ENCODE measurements around the gene ARMH3. TPM values are rescaled to one million over a fixed set of nuclear protein-coding genes. Genes with fewer than 3 reads are reported as not detected.

ARMH3 gene
- total and polyA plus RNA-seq, 4 donors = 14.7 to 23.7 (median 20.6) TPM

DNA sequence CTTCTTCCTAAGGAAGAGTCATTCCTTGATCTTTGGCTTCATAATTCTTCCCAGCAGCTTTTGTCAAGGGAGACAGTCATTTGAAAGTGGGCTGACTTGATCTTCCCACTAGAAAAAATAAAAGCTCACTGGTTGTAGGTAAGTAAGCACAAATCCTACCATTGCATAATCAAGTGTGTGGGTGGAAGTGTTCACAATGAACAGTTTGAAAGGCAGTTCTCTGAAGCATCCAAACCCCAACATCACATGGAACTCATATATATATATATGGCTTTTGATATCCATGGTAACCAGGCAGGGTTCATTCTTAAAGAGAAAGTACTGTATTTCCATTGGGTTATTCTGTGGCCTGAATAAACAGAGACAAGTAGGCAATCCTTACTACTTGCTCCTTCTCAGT, 51.6 kb downstream of the ARMH3 start:
- no peak for ATAC-seq (ENCODE audit: insufficient read depth, low FRiP score)

DNA sequence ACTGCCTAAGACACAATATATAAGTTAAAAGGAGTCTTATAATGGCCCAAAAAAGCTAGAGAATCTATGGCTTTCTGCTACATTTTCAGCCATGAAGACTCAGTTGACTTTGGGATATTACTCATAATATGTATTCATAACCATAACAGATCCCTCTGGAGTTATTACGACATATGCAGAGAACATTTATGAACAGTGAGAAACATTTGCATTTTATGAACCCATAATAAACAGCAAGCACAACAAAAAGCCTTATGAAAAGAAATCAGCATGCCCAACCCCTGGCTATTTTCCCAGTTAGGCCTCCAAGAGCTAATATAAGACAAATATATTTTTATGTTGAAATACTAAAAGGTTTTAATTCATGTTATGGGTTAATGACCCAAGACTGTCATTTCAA, 52.4 kb downstream of the ARMH3 start:
- no peak overlapping the region for H3K27ac ChIP-seq (ENCODE audit: low read depth in 1 of 2, low read length in 1 of 2)
- TF ChIP-seq CTCF (IDR thresholded peaks at IDR 0.05; ENCODE audit: control extremely low read depth, extremely low read depth) = no peak
- peak in 1 of 3 donors; percentile 35 for DNase-seq
- no peaks in the 10 kb centered on the region for H3K9me3 ChIP-seq (ENCODE audit: control insufficient read depth in 4 of 4, insufficient read depth in 3 of 4, low read length in 3 of 4)
- ATAC-seq (ENCODE audit: insufficient read depth, low FRiP score) = no peak
- peaks cover 0 to 4% (median 0%) of the 10 kb centered on the region in 5 donors for H3K4me1 ChIP-seq (ENCODE audit: control insufficient read depth in 5 of 5, insufficient read depth in 5 of 5, low read length in 5 of 5)
- H3K27me3 ChIP-seq (ENCODE audit: control insufficient read depth in 3 of 3, insufficient read depth in 3 of 3, low read length in 2 of 3) = no peaks in the 10 kb centered on the region
- WGBS, 2 donors = 74 to 87% methylated on average over 1 of the region's 1 CpG
- H3K9ac ChIP-seq (ENCODE audit: insufficient read depth in 1 of 2, low read length in 2 of 2) = no peak overlapping the region
- H3K4me3 ChIP-seq = no peak overlapping the region
- H3K36me3 ChIP-seq (ENCODE audit: control insufficient read depth in 4 of 4, insufficient read depth in 4 of 4, low read length in 4 of 4) = peaks cover 9 to 15% (median 10%) of the 10 kb centered on the region in 4 donors

More for the DNA sequence above, 51.6 kb downstream of the ARMH3 start:
- Histone ChIP-seq H3K4me3 (no peak overlapping the region), H3K36me3 (ENCODE audit: control insufficient read depth in 4 of 4, insufficient read depth in 4 of 4, low read length in 4 of 4) (peaks cover 9 to 18% (median 14%) of the 10 kb centered on the region in 4 donors), H3K27ac (ENCODE audit: low read depth in 1 of 2, low read length in 1 of 2) (no peak overlapping the region), H3K9me3 (ENCODE audit: control insufficient read depth in 4 of 4, insufficient read depth in 3 of 4, low read length in 3 of 4) (no peaks in the 10 kb centered on the region), H3K9ac (ENCODE audit: insufficient read depth in 1 of 2, low read length in 2 of 2) (no peak overlapping the region), H3K4me1 (ENCODE audit: control insufficient read depth in 5 of 5, insufficient read depth in 5 of 5, low read length in 5 of 5) (peaks cover 0 to 3% (median 0%) of the 10 kb centered on the region in 5 donors), H3K27me3 (ENCODE audit: control insufficient read depth in 3 of 3, insufficient read depth in 3 of 3, low read length in 2 of 3) (no peaks in the 10 kb centered on the region)
- no peak for DNase-seq
- no peak for TF ChIP-seq CTCF (IDR thresholded peaks at IDR 0.05; ENCODE audit: control extremely low read depth, extremely low read depth)

GRCh38 chr10:102001435-102002068, 54.4 kb downstream of the ARMH3 start:
- peaks cover 8 to 17% (median 11%) of the 10 kb centered on the region in 4 donors for H3K36me3 ChIP-seq (ENCODE audit: control insufficient read depth in 4 of 4, insufficient read depth in 4 of 4, low read length in 4 of 4)
- H3K27ac ChIP-seq (ENCODE audit: low read depth in 1 of 2, low read length in 1 of 2) = no peak overlapping the region
- peaks cover 0 to 12% (median 0%) of the 10 kb centered on the region in 5 donors for H3K4me1 ChIP-seq (ENCODE audit: control insufficient read depth in 5 of 5, insufficient read depth in 5 of 5, low read length in 5 of 5)
- H3K9me3 ChIP-seq (ENCODE audit: control insufficient read depth in 4 of 4, insufficient read depth in 3 of 4, low read length in 3 of 4) = no peaks in the 10 kb centered on the region
- TF ChIP-seq CTCF (IDR thresholded peaks at IDR 0.05; ENCODE audit: control extremely low read depth, extremely low read depth) = no peak
- H3K9ac ChIP-seq (ENCODE audit: insufficient read depth in 1 of 2, low read length in 2 of 2) = no peak overlapping the region
- no peaks in the 10 kb centered on the region for H3K27me3 ChIP-seq (ENCODE audit: control insufficient read depth in 3 of 3, insufficient read depth in 3 of 3, low read length in 2 of 3)
- ATAC-seq (ENCODE audit: insufficient read depth, low FRiP score) (no peak), DNase-seq (no peak)
- no peak overlapping the region for H3K4me3 ChIP-seq
- WGBS, 2 donors = 68% methylated on average over 3 of the region's 3 CpGs

Measured in lung (tissue), 12 donors.